Measurements from ENCODE around the gene ZMIZ1. TPM values are rescaled to one million over a fixed set of nuclear protein-coding genes. Genes with fewer than 3 reads are reported as not detected.

The ZMIZ1 gene
- total RNA-seq, 1 experiment from 2014 or later = 28.4 TPM

- H3K27ac ChIP-seq (ENCODE audit: low read depth, low read length) = no peak overlapping the region
- peaks cover 0 to 7% of the 10 kb centered on the region in 2 experiments; a peak in 1 of 4 replicates for H3K36me3 ChIP-seq (ENCODE audit: control insufficient read depth in 1 of 2, insufficient read depth in 2 of 2, low read length in 2 of 2)
- RAD21 ChIA-PET (ENCODE audit: low non-redundant PET in 1 of 2, low total read pairs in 2 of 2, uncharacterized antibody in 2 of 2, unreplicated experiment in 2 of 2) = no interaction called here
- CTCF ChIA-PET = no interaction called here
- no peaks in the 10 kb centered on the region for H3K79me2 ChIP-seq (ENCODE audit: insufficient read depth, low read length)
- DNase-seq (ENCODE audit: low read depth, low spot score) (no peak), ATAC-seq (no peak)
- BruUV-seq (replicated peaks) = no TSS peak
- H3K27me3 ChIP-seq (ENCODE audit: insufficient read depth, low read length) = no peaks in the 10 kb centered on the region
- H3K9me2 ChIP-seq (ENCODE audit: insufficient read depth) = no peaks in the 10 kb centered on the region
- H3K4me2 ChIP-seq (ENCODE audit: low read length) = no peak overlapping the region
- POLR2A ChIA-PET = no interaction called here
- no peak overlapping the region for H3K9ac ChIP-seq (ENCODE audit: low read length)
- H4K20me1 ChIP-seq (ENCODE audit: insufficient read depth) = no peaks in the 10 kb centered on the region
- H2AFZ ChIP-seq (ENCODE audit: low read depth, low read length, poor library complexity, severe bottlenecking) = no peak overlapping the region
- no peaks in the 10 kb centered on the region for H3K9me3 ChIP-seq (ENCODE audit: control insufficient read depth in 1 of 2, insufficient read depth in 1 of 2, low read depth in 1 of 2, low read length in 2 of 2)
- H3K4me1 ChIP-seq (ENCODE audit: control insufficient read depth in 1 of 2, insufficient read depth in 2 of 2, low read length in 2 of 2) = no peaks in the 10 kb centered on the region
- intact Hi-C loops (cut with micrococcal nuclease) = no loop called here
- TF ChIP-seq EZH2 (IDR thresholded peaks at IDR 0.05) (no peak), FOSL1 (IDR thresholded peaks at IDR 0.05; ENCODE audit: low read depth) (no peak), EGR1 (IDR thresholded peaks at IDR 0.05; ENCODE audit: low read depth) (no peak), TCF7L2 (IDR thresholded peaks at IDR 0.05; ENCODE audit: borderline replicate concordance, extremely low read depth, insufficient read depth, insufficient read length) (no peak), SP1 (IDR thresholded peaks at IDR 0.05; ENCODE audit: low read depth) (no peak), EZH2phosphoT487 (IDR thresholded peaks at IDR 0.05; ENCODE audit: borderline replicate concordance) (no peak)
- TF ChIP-seq, protein P1, sequence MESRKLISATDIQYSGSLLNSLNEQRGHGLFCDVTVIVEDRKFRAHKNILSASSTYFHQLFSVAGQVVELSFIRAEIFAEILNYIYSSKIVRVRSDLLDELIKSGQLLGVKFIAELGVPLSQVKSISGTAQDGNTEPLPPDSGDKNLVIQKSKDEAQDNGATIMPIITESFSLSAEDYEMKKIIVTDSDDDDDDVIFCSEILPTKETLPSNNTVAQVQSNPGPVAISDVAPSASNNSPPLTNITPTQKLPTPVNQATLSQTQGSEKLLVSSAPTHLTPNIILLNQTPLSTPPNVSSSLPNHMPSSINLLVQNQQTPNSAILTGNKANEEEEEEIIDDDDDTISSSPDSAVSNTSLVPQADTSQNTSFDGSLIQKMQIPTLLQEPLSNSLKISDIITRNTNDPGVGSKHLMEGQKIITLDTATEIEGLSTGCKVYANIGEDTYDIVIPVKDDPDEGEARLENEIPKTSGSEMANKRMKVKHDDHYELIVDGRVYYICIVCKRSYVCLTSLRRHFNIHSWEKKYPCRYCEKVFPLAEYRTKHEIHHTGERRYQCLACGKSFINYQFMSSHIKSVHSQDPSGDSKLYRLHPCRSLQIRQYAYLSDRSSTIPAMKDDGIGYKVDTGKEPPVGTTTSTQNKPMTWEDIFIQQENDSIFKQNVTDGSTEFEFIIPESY (IDR thresholded peaks at IDR 0.05; ENCODE audit: extremely low read depth, insufficient replicate concordance, low read length) = no peak
- no peak overlapping the region for H3K4me3 ChIP-seq (replicated peaks in 1 of 2; ENCODE audit: low read depth in 1 of 2, low read length in 2 of 2)
Measured at GRCh38 chr10:79359816-79360498, 291.2 kb downstream of the ZMIZ1 start.
